H1 (cell line): ENCODE results near the gene SRF. TPM values are rescaled to one million over a fixed set of nuclear protein-coding genes. Genes with fewer than 3 reads are reported as not detected.

Source experiments
- ATF2 ChIP-seq: IDR thresholded peaks from 2 replicates; pipeline ENCODE4 v1.6.1; 2012; ENCODE audit warnings: low read length, inconsistent platforms
- CEBPB ChIP-seq: IDR thresholded peaks from 2 replicates; pipeline ENCODE4 v1.6.1; 2012; ENCODE audit warnings: low read depth, low read length
- CHD1 ChIP-seq: IDR thresholded peaks from 2 replicates; pipeline ENCODE4 v1.6.1; 2012; ENCODE audit warnings: low read depth, low read length, improper control_type of control experiment
- CHD7 ChIP-seq: fragments of 300-600 bp; sonication (generic); IDR thresholded peaks from 2 replicates; pipeline ENCODE4 v1.7.1; 2012; ENCODE audit warnings: low read length, moderate library complexity, mild to moderate bottlenecking, inconsistent platforms; ENCODE audit not compliant: insufficient replicate concordance
- KDM1A ChIP-seq: fragments of 200-600, 300-600 bp; sonication (generic); IDR thresholded peaks from 2 replicates; pipeline ENCODE4 v1.7.1; 2016; ENCODE audit warnings: mild to moderate bottlenecking, low read length, borderline replicate concordance
- NANOG ChIP-seq: IDR thresholded peaks from 2 replicates; pipeline ENCODE4 v1.6.1; 2011; ENCODE audit warnings: low read length, low read depth, mild to moderate bottlenecking, inconsistent platforms; ENCODE audit not compliant: insufficient read depth, poor library complexity, severe bottlenecking
- RAD21 ChIP-seq, 2 experiments: IDR thresholded peaks in 1 of 2; conservative IDR thresholded peaks in 1 of 2; 2 replicates each; pipeline ENCODE4 v1.6.1; 2011; ENCODE audit warnings: low read depth in 2 of 2, low read length in 2 of 2, improper control_type of control experiment in 1 of 2, inconsistent platforms in 1 of 2, mild to moderate bottlenecking in 1 of 2, moderate library complexity in 1 of 2
- SRF ChIP-seq: IDR thresholded peaks from 2 replicates; pipeline ENCODE4 v1.6.1; 2011; ENCODE audit warnings: mild to moderate bottlenecking, low read depth, low read length, moderate library complexity
- polyA plus RNA-seq, 7 experiments: library from polyadenylated mRNA; depleted of rRNA in 3 of 7; stranded (reverse) in 5 of 7; unstranded in 2 of 7; fragments of >200 nt in 5 of 7; fragments of 200-250 nt in 2 of 7; gene quantifications; 1 replicate in 5 of 7; 2 replicates in 1 of 7; 4 replicates in 1 of 7; pipeline versions ENCODE4 v1.2.1 to v1.2.3, GENCODE V29; 2011 to 2013; ENCODE audit warnings: missing spikeins in 2 of 7, mixed read lengths in 2 of 7
- total RNA-seq: library from RNA; stranded (reverse); fragmentation: NEBNext Ultra II Directional; extraction: Animal tissue kit (Norgen Biotek cat#: 25700); gene quantifications from 2 replicates; pipeline ENCODE4 v1.2.1, GENCODE V29; 2021

The SRF gene
- total and polyA plus RNA-seq, 2 of the 8 experiments (the other 6 are each of a cell fraction or from before 2014, with no cell fraction given): 49.0 to 69.5 TPM

- no peak for TF ChIP-seq CHD7
- no peak for TF ChIP-seq ATF2
- TF ChIP-seq SRF: no peak
- no peak for TF ChIP-seq CEBPB
- no peak for TF ChIP-seq CHD1
- TF ChIP-seq NANOG: no peak
- TF ChIP-seq RAD21 (IDR thresholded peaks at IDR 0.05 in 1 of 2, conservative IDR thresholded peaks at IDR 0.05 in 1 of 2; ENCODE audit: low read depth in 2 of 2, low read length in 2 of 2): no peak
- TF ChIP-seq KDM1A: no peak
These were observed 14.4 kb downstream of the SRF start (continued) for GRCh38 chr6:43185391-43185985.
